AML-193 (cell line): Measurements from ENCODE around the gene SPEG.
A peak's percentile ranks its signal among the peaks of the same experiment; 100 is the strongest.

Source experiments
- DNase-seq, 2 experiments: peaks; one replicate each; lab custom pipeline; 2025; lab: John Stamatoyannopoulos, UW

The SPEG gene

GRCh38 chr2:219497495-219498279, 63.0 kb downstream of the SPEG start:
- DNase-seq, result peak; percentile 65 to 75

- peak; percentile 97 to 98 for DNase-seq
Observed at GRCh38 chr2:219498280-219499057, 63.8 kb downstream of the SPEG start, which contains the start of gene GMPPA. GMPPA (plus strand) TSS chr2:219498891; CDS start chr2:219499976, 1,085 bp downstream.

GRCh38 chr2:219499058-219499307, 64.3 kb downstream of the SPEG start:
- no peak for DNase-seq

GRCh38 chr2:219499555-219499954, 64.9 kb downstream of the SPEG start:
- DNase-seq, result no peak

GRCh38 chr2:219500135-219500534, 65.5 kb downstream of the SPEG start:
- no peak for DNase-seq

GRCh38 chr2:219501849-219502248, 67.2 kb downstream of the SPEG start:
- no peak for DNase-seq

GRCh38 chr2:219502618-219503017, 68.0 kb downstream of the SPEG start:
- DNase-seq, result no peak

- DNase-seq, result no peak
Observed at GRCh38 chr2:219505585-219505984, 70.9 kb downstream of the SPEG start.

- no peak for DNase-seq
Observed at GRCh38 chr2:219506153-219506801, 71.6 kb downstream of the SPEG start.

- DNase-seq, result no peak
Observed at GRCh38 chr2:219506802-219507526, 72.3 kb downstream of the SPEG start.

- DNase-seq, result no peak
Observed at GRCh38 chr2:219507581-219508443, 73.2 kb downstream of the SPEG start.

- DNase-seq, result no peak
Observed at GRCh38 chr2:219508444-219508734, 73.7 kb downstream of the SPEG start.

GRCh38 chr2:219508971-219509779, 74.5 kb downstream of the SPEG start:
- DNase-seq, result no peak

- DNase-seq, result peak; percentile 40 to 42
Observed at GRCh38 chr2:219509780-219510511, 75.3 kb downstream of the SPEG start.

- DNase-seq, result no peak
Observed at GRCh38 chr2:219510512-219511135, 76.0 kb downstream of the SPEG start.

- DNase-seq, result no peak
Observed at GRCh38 chr2:219511547-219512325, 77.1 kb downstream of the SPEG start.

GRCh38 chr2:219512524-219513216, 78.0 kb downstream of the SPEG start:
- DNase-seq, result no peak

GRCh38 chr2:219513787-219514186, 79.1 kb downstream of the SPEG start:
- DNase-seq, result no peak
